WTC11 (cell line): ENCODE measurements around the gene KLHL34. TPM values are rescaled to one million over a fixed set of nuclear protein-coding genes. Genes with fewer than 3 reads are reported as not detected.

Experiments used
- ATAC-seq: fragments of 200-7000 bp; cut with Tn5 transposase; 2 replicates; pipeline ENCODE4 v1.10.0; 2021; ENCODE audit warnings: mild to moderate bottlenecking, moderate library complexity
- CTCF ChIA-PET: fragments of 300-600 bp; sonication (Branson Sonifier 250); formaldehyde crosslinking; loops from one replicate; lab custom pipeline; 2021; ENCODE audit warnings: antibody characterized with exemption; lab: Charles Lee
- POLR2A ChIA-PET: fragments of 350-600 bp; sonication (Branson Sonifier 250); formaldehyde crosslinking; loops from one replicate; lab custom pipeline; 2021; ENCODE audit warnings: antibody characterized with exemption; lab: Charles Lee
- DNase-seq: peaks from one replicate; pipeline ENCODE4 v3.0.0; 2021; ENCODE audit warnings: low spot score
- H3K27ac Mint-ChIP-seq: 2 replicates; pipeline ENCODE4 v1.8.0; 2021; ENCODE audit warnings: mixed read lengths
- H3K27me3 Mint-ChIP-seq: 2 replicates; pipeline ENCODE4 v1.8.0; 2021; ENCODE audit warnings: low read depth, mild to moderate bottlenecking, moderate library complexity, mixed read lengths
- H3K36me3 Mint-ChIP-seq: 2 replicates; pipeline ENCODE4 v1.8.0; 2021; ENCODE audit warnings: mixed read lengths
- H3K4me1 Mint-ChIP-seq: 2 replicates; pipeline ENCODE4 v1.8.0; 2022; ENCODE audit warnings: mixed read lengths
- H3K4me3 Mint-ChIP-seq: 2 replicates; pipeline ENCODE4 v1.8.0; 2021; ENCODE audit warnings: mild to moderate bottlenecking, moderate library complexity, mixed read lengths
- H3K9me3 Mint-ChIP-seq: 2 replicates; pipeline ENCODE4 v1.8.0; 2021; ENCODE audit warnings: mixed read lengths
- EMX1 ChIP-seq: fragments of 250-450 bp; sonication (Bioruptor Pico); IDR thresholded peaks from 2 replicates; pipeline ENCODE4 v1.8.0; 2021; ENCODE audit warnings: mild to moderate bottlenecking
- ETV6 ChIP-seq: sonication (generic); formaldehyde crosslinking; IDR thresholded peaks from 2 replicates; pipeline ENCODE4 v1.8.1; 2022; ENCODE audit warnings: mild to moderate bottlenecking, missing genetic modification reagents
- FOXK1 ChIP-seq: sonication (generic); formaldehyde crosslinking; IDR thresholded peaks from 2 replicates; pipeline ENCODE4 v1.8.0; 2022; ENCODE audit warnings: mild to moderate bottlenecking, moderate library complexity, missing genetic modification reagents
- GABPB1 ChIP-seq: sonication (generic); formaldehyde crosslinking; IDR thresholded peaks from 2 replicates; pipeline ENCODE4 v1.8.1; 2023; ENCODE audit warnings: mild to moderate bottlenecking, missing genetic modification reagents
- GRHL2 ChIP-seq: fragments of 250-450 bp; sonication (Bioruptor Pico); IDR thresholded peaks from 2 replicates; pipeline ENCODE4 v1.8.0; 2022; ENCODE audit warnings: mild to moderate bottlenecking, moderate library complexity; ENCODE audit not compliant: insufficient replicate concordance, severe bottlenecking
- GTF2I ChIP-seq: fragments of 250-450 bp; sonication (Bioruptor Pico); conservative IDR thresholded peaks from 2 replicates; pipeline ENCODE4 v1.4.0; 2021; ENCODE audit warnings: mild to moderate bottlenecking
- IRF2 ChIP-seq: sonication (generic); formaldehyde crosslinking; IDR thresholded peaks from 2 replicates; pipeline ENCODE4 v1.8.0; 2022; ENCODE audit warnings: low read depth, missing genetic modification reagents, borderline replicate concordance
- JAZF1 ChIP-seq: fragments of 250-450 bp; sonication (Bioruptor Pico); IDR thresholded peaks from 2 replicates; pipeline ENCODE4 v1.9.0; 2021; ENCODE audit warnings: moderate library complexity, mild to moderate bottlenecking, inconsistent platforms
- MYBL2 ChIP-seq: sonication (generic); formaldehyde crosslinking; IDR thresholded peaks from 2 replicates; pipeline ENCODE4 v1.8.1; 2023; ENCODE audit warnings: mild to moderate bottlenecking, moderate library complexity, missing genetic modification reagents
- SOX15 ChIP-seq: fragments of 250-450 bp; sonication (Bioruptor Pico); IDR thresholded peaks from 2 replicates; pipeline ENCODE4 v1.9.0; 2021; ENCODE audit warnings: mild to moderate bottlenecking
- ZNF423 ChIP-seq: fragments of 250-450 bp; sonication (Bioruptor Pico); IDR thresholded peaks from 2 replicates; pipeline ENCODE4 v2.1.2; 2022; ENCODE audit warnings: mild to moderate bottlenecking, moderate library complexity
- total RNA-seq: library from RNA; stranded (reverse); gene quantifications from 3 replicates; pipeline ENCODE4 v1.2.3, GENCODE V29; 2021
- TF ChIP-seq, protein P1 (sequence below): sonication (generic); formaldehyde crosslinking; IDR thresholded peaks from 2 replicates; pipeline ENCODE4 v1.8.0; 2022; ENCODE audit warnings: mild to moderate bottlenecking, missing genetic modification reagents
- TF ChIP-seq, protein P2 (sequence below): sonication (generic); formaldehyde crosslinking; IDR thresholded peaks from 2 replicates; pipeline ENCODE4 v1.8.0; 2023; ENCODE audit warnings: mild to moderate bottlenecking, missing genetic modification reagents
- TF ChIP-seq, protein P3 (sequence below): sonication (generic); formaldehyde crosslinking; IDR thresholded peaks from 2 replicates; pipeline ENCODE4 v1.8.0; 2022; ENCODE audit warnings: mild to moderate bottlenecking, missing genetic modification reagents
- TF ChIP-seq, protein P4 (sequence below): fragments of 250-450 bp; sonication (Bioruptor Pico); IDR thresholded peaks from 2 replicates; pipeline ENCODE4 v2.1.2; 2022; ENCODE audit warnings: mild to moderate bottlenecking, moderate library complexity
- TF ChIP-seq, protein P5 (sequence below): sonication (generic); formaldehyde crosslinking; IDR thresholded peaks from 2 replicates; pipeline ENCODE4 v1.8.1; 2022; ENCODE audit warnings: low read depth, missing genetic modification reagents, borderline replicate concordance
- TF ChIP-seq, protein P6 (sequence below): sonication (generic); formaldehyde crosslinking; IDR thresholded peaks from 2 replicates; pipeline ENCODE4 v1.8.1; 2023; ENCODE audit warnings: mild to moderate bottlenecking, missing genetic modification reagents, moderate library complexity
- TF ChIP-seq, protein P7 (sequence below): sonication (generic); formaldehyde crosslinking; IDR thresholded peaks from 2 replicates; pipeline ENCODE4 v1.8.1; 2023; ENCODE audit warnings: mild to moderate bottlenecking, missing genetic modification reagents, borderline replicate concordance
- TF ChIP-seq, protein P8 (sequence below): sonication (generic); formaldehyde crosslinking; IDR thresholded peaks from 2 replicates; pipeline ENCODE4 v1.8.1; 2023; ENCODE audit warnings: mild to moderate bottlenecking, missing genetic modification reagents

KLHL34 gene
- total RNA-seq, 1 experiment from 2014 or later = 1.6 TPM

DNA sequence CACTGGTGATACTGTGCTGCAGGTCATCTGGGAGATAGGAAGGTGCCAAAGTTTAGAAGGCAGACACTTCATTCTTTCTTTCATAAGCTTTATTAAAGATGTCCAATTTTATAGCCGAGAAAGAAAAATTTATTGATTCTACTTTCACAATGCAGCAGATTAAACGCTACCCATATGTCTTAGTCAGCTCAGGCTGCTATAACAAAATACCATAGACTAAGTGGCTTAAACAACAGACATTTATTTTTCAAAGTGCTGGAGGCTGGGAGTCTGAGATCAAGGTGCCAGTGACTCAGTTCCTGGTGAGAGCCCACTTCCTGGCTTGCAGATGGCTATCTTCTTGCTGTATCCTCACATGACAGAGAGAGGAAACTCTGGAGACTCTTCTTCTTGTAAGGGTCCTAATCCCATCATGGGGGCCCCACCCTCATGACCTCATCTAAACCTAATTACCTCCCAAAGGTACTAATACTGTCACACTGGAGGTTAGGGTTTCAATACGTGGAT lies 33.4 kb upstream of the KLHL34 start (continued):
- TF ChIP-seq ZNF423 (CRISPR knock-in tag) = no peak

DNA sequence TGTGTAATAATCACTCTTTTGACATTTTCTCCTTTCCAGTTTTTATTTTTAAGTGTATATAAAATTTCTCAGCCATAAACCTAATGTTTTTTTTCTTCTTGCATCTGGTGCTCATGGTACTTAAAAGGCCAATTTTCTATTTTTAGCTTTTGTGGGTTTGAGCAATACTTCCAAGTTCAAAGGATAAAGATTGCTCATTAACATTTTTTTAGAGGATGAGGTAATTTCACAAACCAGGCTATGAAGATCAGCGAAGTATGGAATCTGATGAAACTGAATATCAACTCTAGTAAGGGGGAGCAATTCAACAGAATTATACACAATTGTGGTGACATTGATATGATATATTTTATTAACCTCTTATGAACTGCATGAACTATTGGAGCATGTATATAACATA lies 25.8 kb upstream of the KLHL34 start:
- no peaks in the 10 kb centered on the region for H3K9me3 Mint-ChIP-seq
- TF ChIP-seq FOXK1 (CRISPR knock-in tag) = no peak
- TF ChIP-seq, protein P1, sequence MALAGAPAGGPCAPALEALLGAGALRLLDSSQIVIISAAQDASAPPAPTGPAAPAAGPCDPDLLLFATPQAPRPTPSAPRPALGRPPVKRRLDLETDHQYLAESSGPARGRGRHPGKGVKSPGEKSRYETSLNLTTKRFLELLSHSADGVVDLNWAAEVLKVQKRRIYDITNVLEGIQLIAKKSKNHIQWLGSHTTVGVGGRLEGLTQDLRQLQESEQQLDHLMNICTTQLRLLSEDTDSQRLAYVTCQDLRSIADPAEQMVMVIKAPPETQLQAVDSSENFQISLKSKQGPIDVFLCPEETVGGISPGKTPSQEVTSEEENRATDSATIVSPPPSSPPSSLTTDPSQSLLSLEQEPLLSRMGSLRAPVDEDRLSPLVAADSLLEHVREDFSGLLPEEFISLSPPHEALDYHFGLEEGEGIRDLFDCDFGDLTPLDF (CRISPR knock-in tag) = no peak
- TF ChIP-seq GTF2I (CRISPR knock-in tag) = no peak
- TF ChIP-seq JAZF1 = no peak
- TF ChIP-seq, all 79 proteins: peak for 0
- Mint-ChIP-seq H3K4me1 (no peaks in the 10 kb centered on the region), H3K27me3 (no peaks in the 10 kb centered on the region; the same call in 1 of the 2 replicates), H3K36me3 (no peaks in the 10 kb centered on the region), H3K4me3 (no peak overlapping the region), H3K27ac (no peak overlapping the region)
- ATAC-seq (no peak), DNase-seq (no peak)
- ChIA-PET CTCF (no interaction called here), POLR2A (no interaction called here)

DNA sequence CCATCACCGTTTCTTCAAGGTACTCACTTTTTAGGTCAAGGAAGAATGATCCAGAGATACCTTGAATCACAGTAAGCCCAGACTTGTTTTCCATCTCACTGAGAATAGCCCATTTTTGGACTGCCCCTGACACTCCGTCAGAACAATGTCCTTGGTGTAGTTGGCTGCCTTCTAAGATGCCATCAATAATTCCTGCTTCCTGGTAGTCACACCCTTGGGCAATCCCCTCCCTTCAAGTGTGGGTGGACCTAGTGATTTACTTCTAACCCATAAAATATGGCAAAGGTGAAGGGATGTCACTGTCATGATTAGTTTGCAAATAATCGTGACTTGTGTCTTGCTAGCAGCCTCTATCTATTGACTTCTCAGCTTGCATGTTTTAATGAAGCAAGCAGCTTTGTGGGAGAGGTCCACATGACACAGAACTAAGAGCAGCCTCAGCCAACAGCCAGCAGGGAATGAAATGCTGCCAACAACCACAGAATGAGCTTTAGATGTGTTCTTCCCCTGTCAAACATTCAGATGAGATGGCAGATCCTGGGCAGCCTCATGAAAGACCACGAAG lies 20.0 kb upstream of the KLHL34 start:
- POLR2A ChIA-PET = no interaction called here
- CTCF ChIA-PET = no interaction called here
- DNase-seq (no peak), ATAC-seq (no peak)
- no peaks in the 10 kb centered on the region for H3K36me3 Mint-ChIP-seq
- H3K4me3 Mint-ChIP-seq = no peak overlapping the region
- peaks cover 11% of the 10 kb centered on the region for H3K4me1 Mint-ChIP-seq
- no peaks in the 10 kb centered on the region for H3K9me3 Mint-ChIP-seq
- H3K27ac Mint-ChIP-seq = no peak overlapping the region
- no peaks in the 10 kb centered on the region for H3K27me3 Mint-ChIP-seq
- TF ChIP-seq, protein P2, sequence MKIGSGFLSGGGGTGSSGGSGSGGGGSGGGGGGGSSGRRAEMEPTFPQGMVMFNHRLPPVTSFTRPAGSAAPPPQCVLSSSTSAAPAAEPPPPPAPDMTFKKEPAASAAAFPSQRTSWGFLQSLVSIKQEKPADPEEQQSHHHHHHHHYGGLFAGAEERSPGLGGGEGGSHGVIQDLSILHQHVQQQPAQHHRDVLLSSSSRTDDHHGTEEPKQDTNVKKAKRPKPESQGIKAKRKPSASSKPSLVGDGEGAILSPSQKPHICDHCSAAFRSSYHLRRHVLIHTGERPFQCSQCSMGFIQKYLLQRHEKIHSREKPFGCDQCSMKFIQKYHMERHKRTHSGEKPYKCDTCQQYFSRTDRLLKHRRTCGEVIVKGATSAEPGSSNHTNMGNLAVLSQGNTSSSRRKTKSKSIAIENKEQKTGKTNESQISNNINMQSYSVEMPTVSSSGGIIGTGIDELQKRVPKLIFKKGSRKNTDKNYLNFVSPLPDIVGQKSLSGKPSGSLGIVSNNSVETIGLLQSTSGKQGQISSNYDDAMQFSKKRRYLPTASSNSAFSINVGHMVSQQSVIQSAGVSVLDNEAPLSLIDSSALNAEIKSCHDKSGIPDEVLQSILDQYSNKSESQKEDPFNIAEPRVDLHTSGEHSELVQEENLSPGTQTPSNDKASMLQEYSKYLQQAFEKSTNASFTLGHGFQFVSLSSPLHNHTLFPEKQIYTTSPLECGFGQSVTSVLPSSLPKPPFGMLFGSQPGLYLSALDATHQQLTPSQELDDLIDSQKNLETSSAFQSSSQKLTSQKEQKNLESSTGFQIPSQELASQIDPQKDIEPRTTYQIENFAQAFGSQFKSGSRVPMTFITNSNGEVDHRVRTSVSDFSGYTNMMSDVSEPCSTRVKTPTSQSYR (CRISPR knock-in tag) = no peak
- TF ChIP-seq, protein P3, sequence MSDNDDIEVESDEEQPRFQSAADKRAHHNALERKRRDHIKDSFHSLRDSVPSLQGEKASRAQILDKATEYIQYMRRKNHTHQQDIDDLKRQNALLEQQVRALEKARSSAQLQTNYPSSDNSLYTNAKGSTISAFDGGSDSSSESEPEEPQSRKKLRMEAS = no peak
- TF ChIP-seq, protein P4, sequence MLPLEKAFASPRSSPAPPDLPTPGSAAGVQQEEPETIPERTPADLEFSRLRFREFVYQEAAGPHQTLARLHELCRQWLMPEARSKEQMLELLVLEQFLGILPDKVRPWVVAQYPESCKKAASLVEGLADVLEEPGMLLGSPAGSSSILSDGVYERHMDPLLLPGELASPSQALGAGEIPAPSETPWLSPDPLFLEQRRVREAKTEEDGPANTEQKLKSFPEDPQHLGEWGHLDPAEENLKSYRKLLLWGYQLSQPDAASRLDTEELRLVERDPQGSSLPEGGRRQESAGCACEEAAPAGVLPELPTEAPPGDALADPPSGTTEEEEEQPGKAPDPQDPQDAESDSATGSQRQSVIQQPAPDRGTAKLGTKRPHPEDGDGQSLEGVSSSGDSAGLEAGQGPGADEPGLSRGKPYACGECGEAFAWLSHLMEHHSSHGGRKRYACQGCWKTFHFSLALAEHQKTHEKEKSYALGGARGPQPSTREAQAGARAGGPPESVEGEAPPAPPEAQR (CRISPR knock-in tag) = no peak
- TF ChIP-seq GABPB1 (CRISPR knock-in tag) (no peak), IRF2 (CRISPR knock-in tag) (no peak), EMX1 (CRISPR knock-in tag) (no peak), GRHL2 (no peak), MYBL2 (CRISPR knock-in tag) (no peak), ETV6 (CRISPR knock-in tag) (no peak), SOX15 (CRISPR knock-in tag) (no peak), GTF2I (CRISPR knock-in tag) (no peak)
- TF ChIP-seq, protein P5, sequence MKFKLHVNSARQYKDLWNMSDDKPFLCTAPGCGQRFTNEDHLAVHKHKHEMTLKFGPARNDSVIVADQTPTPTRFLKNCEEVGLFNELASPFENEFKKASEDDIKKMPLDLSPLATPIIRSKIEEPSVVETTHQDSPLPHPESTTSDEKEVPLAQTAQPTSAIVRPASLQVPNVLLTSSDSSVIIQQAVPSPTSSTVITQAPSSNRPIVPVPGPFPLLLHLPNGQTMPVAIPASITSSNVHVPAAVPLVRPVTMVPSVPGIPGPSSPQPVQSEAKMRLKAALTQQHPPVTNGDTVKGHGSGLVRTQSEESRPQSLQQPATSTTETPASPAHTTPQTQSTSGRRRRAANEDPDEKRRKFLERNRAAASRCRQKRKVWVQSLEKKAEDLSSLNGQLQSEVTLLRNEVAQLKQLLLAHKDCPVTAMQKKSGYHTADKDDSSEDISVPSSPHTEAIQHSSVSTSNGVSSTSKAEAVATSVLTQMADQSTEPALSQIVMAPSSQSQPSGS = no peak
- TF ChIP-seq, protein P6, sequence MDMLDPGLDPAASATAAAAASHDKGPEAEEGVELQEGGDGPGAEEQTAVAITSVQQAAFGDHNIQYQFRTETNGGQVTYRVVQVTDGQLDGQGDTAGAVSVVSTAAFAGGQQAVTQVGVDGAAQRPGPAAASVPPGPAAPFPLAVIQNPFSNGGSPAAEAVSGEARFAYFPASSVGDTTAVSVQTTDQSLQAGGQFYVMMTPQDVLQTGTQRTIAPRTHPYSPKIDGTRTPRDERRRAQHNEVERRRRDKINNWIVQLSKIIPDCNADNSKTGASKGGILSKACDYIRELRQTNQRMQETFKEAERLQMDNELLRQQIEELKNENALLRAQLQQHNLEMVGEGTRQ = no peak
- TF ChIP-seq, protein P7, sequence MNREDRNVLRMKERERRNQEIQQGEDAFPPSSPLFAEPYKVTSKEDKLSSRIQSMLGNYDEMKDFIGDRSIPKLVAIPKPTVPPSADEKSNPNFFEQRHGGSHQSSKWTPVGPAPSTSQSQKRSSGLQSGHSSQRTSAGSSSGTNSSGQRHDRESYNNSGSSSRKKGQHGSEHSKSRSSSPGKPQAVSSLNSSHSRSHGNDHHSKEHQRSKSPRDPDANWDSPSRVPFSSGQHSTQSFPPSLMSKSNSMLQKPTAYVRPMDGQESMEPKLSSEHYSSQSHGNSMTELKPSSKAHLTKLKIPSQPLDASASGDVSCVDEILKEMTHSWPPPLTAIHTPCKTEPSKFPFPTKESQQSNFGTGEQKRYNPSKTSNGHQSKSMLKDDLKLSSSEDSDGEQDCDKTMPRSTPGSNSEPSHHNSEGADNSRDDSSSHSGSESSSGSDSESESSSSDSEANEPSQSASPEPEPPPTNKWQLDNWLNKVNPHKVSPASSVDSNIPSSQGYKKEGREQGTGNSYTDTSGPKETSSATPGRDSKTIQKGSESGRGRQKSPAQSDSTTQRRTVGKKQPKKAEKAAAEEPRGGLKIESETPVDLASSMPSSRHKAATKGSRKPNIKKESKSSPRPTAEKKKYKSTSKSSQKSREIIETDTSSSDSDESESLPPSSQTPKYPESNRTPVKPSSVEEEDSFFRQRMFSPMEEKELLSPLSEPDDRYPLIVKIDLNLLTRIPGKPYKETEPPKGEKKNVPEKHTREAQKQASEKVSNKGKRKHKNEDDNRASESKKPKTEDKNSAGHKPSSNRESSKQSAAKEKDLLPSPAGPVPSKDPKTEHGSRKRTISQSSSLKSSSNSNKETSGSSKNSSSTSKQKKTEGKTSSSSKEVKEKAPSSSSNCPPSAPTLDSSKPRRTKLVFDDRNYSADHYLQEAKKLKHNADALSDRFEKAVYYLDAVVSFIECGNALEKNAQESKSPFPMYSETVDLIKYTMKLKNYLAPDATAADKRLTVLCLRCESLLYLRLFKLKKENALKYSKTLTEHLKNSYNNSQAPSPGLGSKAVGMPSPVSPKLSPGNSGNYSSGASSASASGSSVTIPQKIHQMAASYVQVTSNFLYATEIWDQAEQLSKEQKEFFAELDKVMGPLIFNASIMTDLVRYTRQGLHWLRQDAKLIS = no peak
- TF ChIP-seq, protein P8, sequence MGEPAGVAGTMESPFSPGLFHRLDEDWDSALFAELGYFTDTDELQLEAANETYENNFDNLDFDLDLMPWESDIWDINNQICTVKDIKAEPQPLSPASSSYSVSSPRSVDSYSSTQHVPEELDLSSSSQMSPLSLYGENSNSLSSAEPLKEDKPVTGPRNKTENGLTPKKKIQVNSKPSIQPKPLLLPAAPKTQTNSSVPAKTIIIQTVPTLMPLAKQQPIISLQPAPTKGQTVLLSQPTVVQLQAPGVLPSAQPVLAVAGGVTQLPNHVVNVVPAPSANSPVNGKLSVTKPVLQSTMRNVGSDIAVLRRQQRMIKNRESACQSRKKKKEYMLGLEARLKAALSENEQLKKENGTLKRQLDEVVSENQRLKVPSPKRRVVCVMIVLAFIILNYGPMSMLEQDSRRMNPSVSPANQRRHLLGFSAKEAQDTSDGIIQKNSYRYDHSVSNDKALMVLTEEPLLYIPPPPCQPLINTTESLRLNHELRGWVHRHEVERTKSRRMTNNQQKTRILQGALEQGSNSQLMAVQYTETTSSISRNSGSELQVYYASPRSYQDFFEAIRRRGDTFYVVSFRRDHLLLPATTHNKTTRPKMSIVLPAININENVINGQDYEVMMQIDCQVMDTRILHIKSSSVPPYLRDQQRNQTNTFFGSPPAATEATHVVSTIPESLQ (CRISPR knock-in tag) = no peak
